OCI-LY1 (cell line): ENCODE measurements around the gene TMEM263.

ENCODE experiments used
- CTCF ChIP-seq: fragments of 200-600 bp; sonication (generic), shearing (Covaris generic); IDR thresholded peaks from 2 replicates; pipeline ENCODE4 v1.5.1; 2017; ENCODE audit warnings: mild to moderate bottlenecking, antibody characterized with exemption, low read length, moderate library complexity, mixed read lengths
- EZH2 ChIP-seq: fragments of 200-600 bp; sonication (generic), shearing (Covaris generic); IDR thresholded peaks from 2 replicates; pipeline ENCODE4 v1.8.0; 2017; ENCODE audit warnings: borderline replicate concordance, mixed run types, mild to moderate bottlenecking, antibody characterized with exemption, low read length, moderate library complexity, mixed read lengths

GRCh38 chr12:106980944-106981343, 25.2 kb downstream of the TMEM263 start:
- TF ChIP-seq CTCF (no peak), EZH2 (no peak)
